ENCODE measurements around the gene CCN5. TPM values are rescaled to one million over a fixed set of nuclear protein-coding genes. Genes with fewer than 3 reads are reported as not detected.

Gene CCN5
- total RNA-seq, 1 donor from 2014 or later, result 134 TPM

- H3K4me1 ChIP-seq, result peaks cover 62% of the 10 kb centered on the region
- intact Hi-C loops (cut with DNase I), result no loop called here
Measured at GRCh38 chr20:44700306-44700705, 14.9 kb upstream of the CCN5 start.

GRCh38 chr20:44701118-44701857 lies 13.9 kb upstream of the CCN5 start:
- H3K4me3 ChIP-seq, result no peak overlapping the region
- H3K27me3 ChIP-seq, result no peaks in the 10 kb centered on the region
- H3K27ac ChIP-seq, result peak overlapping the region; percentile 83
- peaks cover 52% of the 10 kb centered on the region for H3K4me1 ChIP-seq
- no peaks in the 10 kb centered on the region for H3K36me3 ChIP-seq
- no peaks in the 10 kb centered on the region for H3K9me3 ChIP-seq
- TF ChIP-seq POLR2AphosphoS5 (IDR thresholded peaks at IDR 0.05; ENCODE audit: insufficient read depth in 1 of 2, low read depth in 1 of 2), result peak in 1 of 2 donors; percentile 22
- TF ChIP-seq, protein P1, sequence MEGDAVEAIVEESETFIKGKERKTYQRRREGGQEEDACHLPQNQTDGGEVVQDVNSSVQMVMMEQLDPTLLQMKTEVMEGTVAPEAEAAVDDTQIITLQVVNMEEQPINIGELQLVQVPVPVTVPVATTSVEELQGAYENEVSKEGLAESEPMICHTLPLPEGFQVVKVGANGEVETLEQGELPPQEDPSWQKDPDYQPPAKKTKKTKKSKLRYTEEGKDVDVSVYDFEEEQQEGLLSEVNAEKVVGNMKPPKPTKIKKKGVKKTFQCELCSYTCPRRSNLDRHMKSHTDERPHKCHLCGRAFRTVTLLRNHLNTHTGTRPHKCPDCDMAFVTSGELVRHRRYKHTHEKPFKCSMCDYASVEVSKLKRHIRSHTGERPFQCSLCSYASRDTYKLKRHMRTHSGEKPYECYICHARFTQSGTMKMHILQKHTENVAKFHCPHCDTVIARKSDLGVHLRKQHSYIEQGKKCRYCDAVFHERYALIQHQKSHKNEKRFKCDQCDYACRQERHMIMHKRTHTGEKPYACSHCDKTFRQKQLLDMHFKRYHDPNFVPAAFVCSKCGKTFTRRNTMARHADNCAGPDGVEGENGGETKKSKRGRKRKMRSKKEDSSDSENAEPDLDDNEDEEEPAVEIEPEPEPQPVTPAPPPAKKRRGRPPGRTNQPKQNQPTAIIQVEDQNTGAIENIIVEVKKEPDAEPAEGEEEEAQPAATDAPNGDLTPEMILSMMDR (IDR thresholded peaks at IDR 0.05), result no peak
- no peak for DNase-seq (ENCODE audit: extremely low spot score in 2 of 2)
- intact Hi-C loops (cut with DNase I), result no loop called here

More at GRCh38 chr20:44700306-44700705, 14.9 kb upstream of the CCN5 start:
- no peak for DNase-seq (ENCODE audit: extremely low spot score in 2 of 2)
- H3K36me3 ChIP-seq, result no peaks in the 10 kb centered on the region
- H3K27me3 ChIP-seq, result no peaks in the 10 kb centered on the region
- peak overlapping the region; percentile 83 for H3K27ac ChIP-seq
- no peaks in the 10 kb centered on the region for H3K9me3 ChIP-seq
- TF ChIP-seq, protein P1 (IDR thresholded peaks at IDR 0.05), result no peak
- TF ChIP-seq POLR2A (IDR thresholded peaks at IDR 0.05) (no peak), POLR2AphosphoS5 (IDR thresholded peaks at IDR 0.05; ENCODE audit: insufficient read depth in 1 of 2, low read depth in 1 of 2) (no peak)
- no peak overlapping the region for H3K4me3 ChIP-seq

GRCh38 chr20:44701858-44702256 lies 13.3 kb upstream of the CCN5 start:
- H3K4me1 ChIP-seq, result peaks cover 52% of the 10 kb centered on the region
- no peaks in the 10 kb centered on the region for H3K27me3 ChIP-seq
- H3K4me3 ChIP-seq, result no peak overlapping the region
- intact Hi-C loops (cut with DNase I), result no loop called here
- H3K36me3 ChIP-seq, result no peaks in the 10 kb centered on the region
- peak overlapping the region; percentile 83 for H3K27ac ChIP-seq
- H3K9me3 ChIP-seq, result no peaks in the 10 kb centered on the region
- TF ChIP-seq POLR2A (IDR thresholded peaks at IDR 0.05) (no peak), POLR2AphosphoS5 (IDR thresholded peaks at IDR 0.05; ENCODE audit: insufficient read depth in 1 of 2, low read depth in 1 of 2) (no peak)
- TF ChIP-seq, protein P1 (IDR thresholded peaks at IDR 0.05), result no peak
- no peak for DNase-seq (ENCODE audit: extremely low spot score in 2 of 2)

GRCh38 chr20:44702776-44703175 lies 12.4 kb upstream of the CCN5 start:
- no peaks in the 10 kb centered on the region for H3K9me3 ChIP-seq
- peaks cover 52% of the 10 kb centered on the region for H3K4me1 ChIP-seq
- no peaks in the 10 kb centered on the region for H3K27me3 ChIP-seq
- intact Hi-C loops (cut with DNase I), result no loop called here
- DNase-seq (ENCODE audit: extremely low spot score in 2 of 2), result peak in 1 of 2 donors; percentile 90
- TF ChIP-seq, protein P1 (IDR thresholded peaks at IDR 0.05), result no peak
- TF ChIP-seq POLR2A (IDR thresholded peaks at IDR 0.05) (no peak), POLR2AphosphoS5 (IDR thresholded peaks at IDR 0.05; ENCODE audit: insufficient read depth in 1 of 2, low read depth in 1 of 2) (peak; percentile 79 to 91)
- H3K36me3 ChIP-seq, result no peaks in the 10 kb centered on the region
- H3K27ac ChIP-seq, result peak overlapping the region; percentile 83
- H3K4me3 ChIP-seq, result peak overlapping the region in 1 of 2 donors; percentile 12

Measured in vagina (tissue), 2 donors.